ENCODE data around the gene KAT8. TPM values are rescaled to one million over a fixed set of nuclear protein-coding genes. Genes with fewer than 3 reads are reported as not detected.

Gene KAT8
- polyA plus RNA-seq, 3 donors = 34.5 to 136 (median 42.0) TPM

GRCh38 chr16:31108794-31109558 lies 8.5 kb upstream of the KAT8 start:
- no peaks in the 10 kb centered on the region for H3K9me3 Mint-ChIP-seq
- H3K4me3 Mint-ChIP-seq = peak overlapping the region; percentile 87 to 92
- Histone ChIP-seq H3K79me2 (ENCODE audit: insufficient read depth, low read length) (peaks cover 37% of the 10 kb centered on the region), H3K9ac (ENCODE audit: insufficient read depth, low read length, poor library complexity, severe bottlenecking) (peak overlapping the region; percentile 94), H2AFZ (ENCODE audit: insufficient read depth, low read depth, low read length, poor library complexity, severe bottlenecking) (peak overlapping the region; percentile 86), H3K4me2 (replicated peaks; ENCODE audit: extremely low read depth, low read length, poor library complexity, severe bottlenecking) (peak overlapping the region; percentile 99), H3K27ac (ENCODE audit: low read depth in 1 of 2, low read length in 2 of 2) (peak overlapping the region; percentile 32 to 89), H3K9me3 (replicated peaks in 1 of 2; ENCODE audit: control insufficient read depth in 1 of 2, insufficient read depth in 1 of 2, low read length in 2 of 2) (no peaks in the 10 kb centered on the region), H3K4me1 (ENCODE audit: control insufficient read depth in 1 of 2, insufficient read depth in 2 of 2, low read length in 2 of 2) (peaks cover 52 to 65% of the 10 kb centered on the region in 2 donors), H3K4me3 (replicated peaks in 1 of 3; ENCODE audit: low read depth in 2 of 3, low read length in 3 of 3) (peak overlapping the region; percentile 81 to 93 (median 85)), H3K27me3 (ENCODE audit: control insufficient read depth in 2 of 2, insufficient read depth in 2 of 2, low read length in 2 of 2) (no peaks in the 10 kb centered on the region), H4K20me1 (ENCODE audit: insufficient read depth, low read length) (peaks cover 8% of the 10 kb centered on the region), H3K36me3 (replicated peaks in 1 of 2; ENCODE audit: control insufficient read depth in 1 of 2, insufficient read depth in 2 of 2, low read length in 2 of 2) (peaks cover 34 to 38% of the 10 kb centered on the region in 2 donors)
- TF ChIP-seq, protein P1, sequence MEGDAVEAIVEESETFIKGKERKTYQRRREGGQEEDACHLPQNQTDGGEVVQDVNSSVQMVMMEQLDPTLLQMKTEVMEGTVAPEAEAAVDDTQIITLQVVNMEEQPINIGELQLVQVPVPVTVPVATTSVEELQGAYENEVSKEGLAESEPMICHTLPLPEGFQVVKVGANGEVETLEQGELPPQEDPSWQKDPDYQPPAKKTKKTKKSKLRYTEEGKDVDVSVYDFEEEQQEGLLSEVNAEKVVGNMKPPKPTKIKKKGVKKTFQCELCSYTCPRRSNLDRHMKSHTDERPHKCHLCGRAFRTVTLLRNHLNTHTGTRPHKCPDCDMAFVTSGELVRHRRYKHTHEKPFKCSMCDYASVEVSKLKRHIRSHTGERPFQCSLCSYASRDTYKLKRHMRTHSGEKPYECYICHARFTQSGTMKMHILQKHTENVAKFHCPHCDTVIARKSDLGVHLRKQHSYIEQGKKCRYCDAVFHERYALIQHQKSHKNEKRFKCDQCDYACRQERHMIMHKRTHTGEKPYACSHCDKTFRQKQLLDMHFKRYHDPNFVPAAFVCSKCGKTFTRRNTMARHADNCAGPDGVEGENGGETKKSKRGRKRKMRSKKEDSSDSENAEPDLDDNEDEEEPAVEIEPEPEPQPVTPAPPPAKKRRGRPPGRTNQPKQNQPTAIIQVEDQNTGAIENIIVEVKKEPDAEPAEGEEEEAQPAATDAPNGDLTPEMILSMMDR (IDR thresholded peaks at IDR 0.05) = no peak
- peak overlapping the region in 6 of 7 donors; percentile 79 to 95 (median 88) for H3K27ac Mint-ChIP-seq
- intact Hi-C loops (cut with micrococcal nuclease) = no loop called here
- peak in 2 of 3 donors; percentile 24 to 36 for DNase-seq
- peaks cover 49% of the 10 kb centered on the region for H3K4me1 Mint-ChIP-seq
- WGBS (ENCODE audit: insufficient coverage) = 55% methylated on average over 29 of the region's 57 CpGs
- peaks cover 34 to 36% of the 10 kb centered on the region in 2 donors for H3K36me3 Mint-ChIP-seq
- H3K27me3 Mint-ChIP-seq (ENCODE audit: low read depth in 3 of 3) = peaks cover 0 to 2% (median 0%) of the 10 kb centered on the region in 3 donors

GRCh38 chr16:31109622-31110021 lies 7.8 kb upstream of the KAT8 start:
- H2AFZ ChIP-seq (ENCODE audit: insufficient read depth, low read depth, low read length, poor library complexity, severe bottlenecking) = no peak overlapping the region
- H4K20me1 ChIP-seq (ENCODE audit: insufficient read depth, low read length) = peaks cover 8% of the 10 kb centered on the region
- Mint-ChIP-seq H3K27me3 (ENCODE audit: low read depth in 3 of 3) (peaks cover 0 to 2% (median 0%) of the 10 kb centered on the region in 3 donors), H3K4me3 (peak overlapping the region in 1 of 2 donors; percentile 70), H3K9me3 (no peaks in the 10 kb centered on the region), H3K27ac (peak overlapping the region in 4 of 7 donors; percentile 26 to 85 (median 72)), H3K4me1 (peaks cover 56% of the 10 kb centered on the region), H3K36me3 (peaks cover 34 to 36% of the 10 kb centered on the region in 2 donors)
- peaks cover 34 to 38% of the 10 kb centered on the region in 2 donors for H3K36me3 ChIP-seq (replicated peaks in 1 of 2; ENCODE audit: control insufficient read depth in 1 of 2, insufficient read depth in 2 of 2, low read length in 2 of 2)
- H3K9me3 ChIP-seq (replicated peaks in 1 of 2; ENCODE audit: control insufficient read depth in 1 of 2, insufficient read depth in 1 of 2, low read length in 2 of 2) = no peaks in the 10 kb centered on the region
- TF ChIP-seq, protein P1 (IDR thresholded peaks at IDR 0.05) = no peak
- H3K27ac ChIP-seq (ENCODE audit: low read depth in 1 of 2, low read length in 2 of 2) = no peak overlapping the region
- 98% methylated on average over 6 of the region's 12 CpGs for WGBS (ENCODE audit: insufficient coverage)
- peak overlapping the region in 1 of 3 experiments; percentile 93 for H3K4me3 ChIP-seq (replicated peaks in 1 of 3; ENCODE audit: low read depth in 2 of 3, low read length in 3 of 3)
- no peaks in the 10 kb centered on the region for H3K27me3 ChIP-seq (ENCODE audit: control insufficient read depth in 2 of 2, insufficient read depth in 2 of 2, low read length in 2 of 2)
- peak overlapping the region; percentile 99 for H3K4me2 ChIP-seq (replicated peaks; ENCODE audit: extremely low read depth, low read length, poor library complexity, severe bottlenecking)
- peaks cover 39% of the 10 kb centered on the region for H3K79me2 ChIP-seq (ENCODE audit: insufficient read depth, low read length)
- peaks cover 58 to 71% of the 10 kb centered on the region in 2 donors for H3K4me1 ChIP-seq (ENCODE audit: control insufficient read depth in 1 of 2, insufficient read depth in 2 of 2, low read length in 2 of 2)
- no peak overlapping the region for H3K9ac ChIP-seq (ENCODE audit: insufficient read depth, low read length, poor library complexity, severe bottlenecking)
- no peak for DNase-seq
- intact Hi-C loops (cut with micrococcal nuclease) = loop anchor here (10.0 kb wide), 2 partner anchors 155 to 765 kb away; partner anchors contain the start of gene ZNF267 (in 1 of the 2)
